ENCODE results near the gene ST6GAL1. TPM values are rescaled to one million over a fixed set of nuclear protein-coding genes. Genes with fewer than 3 reads are reported as not detected.
"Not testable (repeated sequence)": the region's sequence is repeated elsewhere in the genome, so short reads cannot be mapped to it uniquely, and the experiment has no call there.

Gene ST6GAL1
- total RNA-seq (10 to 100 TPM; 55.9 to 94.7 (median 68.7) TPM), polyA plus RNA-seq (10 to 100 TPM; 19.5 to 36.3 TPM)
- long read RNA-seq, donor 1, full-length matches to known transcripts, result 17 of 43 reads
- long read RNA-seq, donor 1, partial matches to known transcripts, result 5 of 43 reads
- long read RNA-seq, donor 1, other reads (novel, unspliced or antisense), result 21 of 43 reads
- long read RNA-seq, donor 2, full-length matches to known transcripts, result 8 of 30 reads
- long read RNA-seq, donor 2, partial matches to known transcripts, result 4 of 30 reads
- long read RNA-seq, donor 2, other reads (novel, unspliced or antisense), result 18 of 30 reads
- long read RNA-seq, donor 3, full-length matches to known transcripts, result 25 of 109 reads
- long read RNA-seq, donor 3, partial matches to known transcripts, result 32 of 109 reads
- long read RNA-seq, donor 3, other reads (novel, unspliced or antisense), result 52 of 109 reads

GRCh38 chr3:186930143-186930640 lies at the start of gene ST6GAL1:
ST6GAL1 (plus strand) TSS chr3:186930526; CDS start chr3:187042704, 112,178 bp downstream.
- H3K9me3 ChIP-seq, result no peaks in the 10 kb centered on the region
- peak; percentile 6 to 72 (median 33) for TF ChIP-seq CTCF (IDR thresholded peaks at IDR 0.05)
- peaks cover 0 to 16% (median 3%) of the 10 kb centered on the region in 9 donors for H3K36me3 ChIP-seq
- ATAC-seq (peak; percentile 46 to 74 (median 66)), DNase-seq (peak; percentile 76 to 77)
- WGBS, 2 donors, result 1% methylated on average over 38 of the region's 38 CpGs
- intact Hi-C loops (cut with DNase I), result loop anchor here in 6 of 10 donors (2.0 to 10.0 kb wide), 10 partner anchors 43 to 995 kb away; partner anchors contain the start of gene TRA2B (in 1 of the 6)
- peaks cover 11 to 52% (median 41%) of the 10 kb centered on the region in 9 donors for H3K4me1 ChIP-seq
- peak within 1 kb of the TSS; percentile 91 to 97 (median 96) for H3K27ac ChIP-seq
- no peaks in the 10 kb centered on the region for H3K27me3 ChIP-seq
- peak within 1 kb of the TSS; percentile 70 to 97 (median 92) for H3K4me3 ChIP-seq

- peaks cover 0 to 27% (median 0%) of the 10 kb centered on the region in 9 donors for H3K4me1 ChIP-seq
- no peak overlapping the region for H3K4me3 ChIP-seq
- 53 to 55% methylated on average over 4 of the region's 4 CpGs for WGBS, 2 donors
- H3K9me3 ChIP-seq, result no peaks in the 10 kb centered on the region
- no peaks in the 10 kb centered on the region for H3K36me3 ChIP-seq
- no peaks in the 10 kb centered on the region for H3K27me3 ChIP-seq
- DNase-seq (no peak), ATAC-seq (no peak)
- no peak for TF ChIP-seq CTCF (IDR thresholded peaks at IDR 0.05)
- intact Hi-C loops (cut with DNase I), result no loop called here
- no peak overlapping the region for H3K27ac ChIP-seq
Measured at GRCh38 chr3:186882150-186882524, 48.2 kb upstream of the ST6GAL1 start.

GRCh38 chr3:186882881-186883685 lies 47.2 kb upstream of the ST6GAL1 start:
- TF ChIP-seq CTCF (IDR thresholded peaks at IDR 0.05), result no peak
- Histone ChIP-seq H3K9me3 (no peaks in the 10 kb centered on the region), H3K27ac (no peak overlapping the region), H3K4me1 (peaks cover 0 to 27% (median 0%) of the 10 kb centered on the region in 9 donors), H3K27me3 (no peaks in the 10 kb centered on the region), H3K36me3 (no peaks in the 10 kb centered on the region), H3K4me3 (no peak overlapping the region)
- DNase-seq, result no peak
- 86 to 89% methylated on average over 6 of the region's 6 CpGs for WGBS, 2 donors
- peak in 1 of 8 donors; percentile 59 for ATAC-seq
- intact Hi-C loops (cut with DNase I), result no loop called here

- WGBS, 2 donors, result 94 to 95% methylated on average over 1 of the region's 1 CpG
- Histone ChIP-seq H3K4me1 (peaks cover 0 to 27% (median 0%) of the 10 kb centered on the region in 9 donors), H3K4me3 (no peak overlapping the region), H3K27me3 (no peaks in the 10 kb centered on the region), H3K36me3 (no peaks in the 10 kb centered on the region), H3K27ac (no peak overlapping the region), H3K9me3 (no peaks in the 10 kb centered on the region)
- no peak for TF ChIP-seq CTCF (IDR thresholded peaks at IDR 0.05)
- intact Hi-C loops (cut with DNase I), result no loop called here
- no peak for DNase-seq
- ATAC-seq, result no peak
Measured at GRCh38 chr3:186883686-186884058, 46.7 kb upstream of the ST6GAL1 start.

- WGBS, 2 donors, result 96 to 97% methylated on average over 18 to 29 of the region's 29 CpGs
- intact Hi-C loops (cut with DNase I), result loop anchor here in 2 of 10 donors (5.0 kb wide), 2 partner anchors 47 to 1542 kb away; partner anchors contain the start of gene ST6GAL1 (in 1 of the 2)
- DNase-seq, ATAC-seq, H3K9me3 ChIP-seq, H3K4me3 ChIP-seq, H3K36me3 ChIP-seq, H3K27ac ChIP-seq, H3K27me3 ChIP-seq: not testable (repeated sequence)
- peaks cover 0 to 26% (median 0%) of the 10 kb centered on the region in 9 donors for H3K4me1 ChIP-seq
Measured at GRCh38 chr3:186884868-186885267, 45.5 kb upstream of the ST6GAL1 start.

Measured in heart right ventricle (tissue), 16 donors.